Neural progenitor cell (in vitro differentiated cells): ENCODE data around the gene GADL1. TPM values are rescaled to one million over a fixed set of nuclear protein-coding genes. Genes with fewer than 3 reads are reported as not detected.

Experiments
- DNase-seq: peaks from one replicate; pipeline ENCODE4 v3.0.0-alpha.2; 2016; ENCODE audit warnings: low spot score
- H2AFZ ChIP-seq: fragments of 200-600 bp; sonication (generic); replicated peaks from 2 replicates; pipeline ENCODE4 v1.6.1; 2016; ENCODE audit warnings: antibody characterized with exemption
- H3F3A ChIP-seq: fragments of 200-600 bp; sonication (generic); 2 replicates; pipeline ENCODE4 v1.6.1; 2016; ENCODE audit warnings: antibody characterized with exemption, low read depth
- H3K27ac ChIP-seq: fragments of 200-600 bp; sonication (generic); 2 replicates; pipeline ENCODE4 v1.5.1; 2016; ENCODE audit warnings: mild to moderate bottlenecking
- H3K27me3 ChIP-seq: fragments of 200-600 bp; sonication (generic); 2 replicates; pipeline ENCODE4 v1.6.1; 2016; ENCODE audit warnings: mild to moderate bottlenecking, moderate library complexity
- H3K36me3 ChIP-seq: fragments of 200-600 bp; sonication (generic); 2 replicates; pipeline ENCODE4 v1.5.1; 2016
- H3K4me1 ChIP-seq: fragments of 200-600 bp; sonication (generic); 2 replicates; pipeline ENCODE4 v1.6.1; 2016; ENCODE audit warnings: mixed run types
- H3K4me2 ChIP-seq: fragments of 200-600 bp; sonication (generic); 2 replicates; pipeline ENCODE4 v1.6.1; 2016
- H3K4me3 ChIP-seq: fragments of 200-600 bp; sonication (generic); 2 replicates; pipeline ENCODE4 v1.5.1; 2016
- H3K79me2 ChIP-seq: fragments of 200-600 bp; sonication (generic); 2 replicates; pipeline ENCODE4 v1.6.1; 2016; ENCODE audit warnings: low read depth
- H3K9ac ChIP-seq: fragments of 200-600 bp; sonication (generic); 2 replicates; pipeline ENCODE4 v1.6.1; 2016
- H3K9me3 ChIP-seq: fragments of 200-600 bp; sonication (generic); 2 replicates; pipeline ENCODE4 v1.5.1; 2016; ENCODE audit warnings: low read depth
- H4K20me1 ChIP-seq: fragments of 200-600 bp; sonication (generic); 2 replicates; pipeline ENCODE4 v1.6.1; 2016; ENCODE audit warnings: low read depth
- H3K27ac Mint-ChIP-seq: 3 replicates; pipeline ENCODE4 v1.8.0; 2021; ENCODE audit warnings: mixed read lengths
- H3K27me3 Mint-ChIP-seq: 2 replicates; pipeline ENCODE4 v1.8.0; 2022; ENCODE audit warnings: low read depth, mild to moderate bottlenecking, inconsistent platforms, moderate library complexity, mixed read lengths; ENCODE audit not compliant: insufficient read depth
- H3K36me3 Mint-ChIP-seq: 3 replicates; pipeline ENCODE4 v1.8.0; 2021; ENCODE audit warnings: mixed read lengths
- H3K4me1 Mint-ChIP-seq: 3 replicates; pipeline ENCODE4 v1.8.0; 2021; ENCODE audit warnings: mixed read lengths
- H3K4me3 Mint-ChIP-seq: 3 replicates; pipeline ENCODE4 v1.8.0; 2021; ENCODE audit warnings: mild to moderate bottlenecking, moderate library complexity, mixed read lengths
- H3K9me3 Mint-ChIP-seq: 3 replicates; pipeline ENCODE4 v1.8.0; 2020; ENCODE audit warnings: mixed read lengths
- CTCF ChIP-seq: fragments of 200-600 bp; sonication (generic); IDR thresholded peaks from 2 replicates; pipeline ENCODE4 v1.5.1; 2017; ENCODE audit warnings: antibody characterized with exemption, mild to moderate bottlenecking
- EZH2 ChIP-seq: fragments of 200-600 bp; sonication (generic); IDR thresholded peaks from 2 replicates; pipeline ENCODE4 v1.6.1; 2017; ENCODE audit warnings: antibody characterized with exemption, mild to moderate bottlenecking, moderate library complexity
- EZH2phosphoT487 ChIP-seq: fragments of 200-600 bp; sonication (generic); IDR thresholded peaks from 2 replicates; pipeline ENCODE4 v1.6.1; 2017; ENCODE audit warnings: antibody characterized with exemption
- total RNA-seq: library from RNA; depleted of rRNA; stranded (reverse); fragments of >200 nt; gene quantifications from 2 replicates; pipeline ENCODE4 v1.2.3, GENCODE V29; 2015; ENCODE audit warnings: low replicate concordance

Gene GADL1
- total RNA-seq, 1 donor from 2014 or later, result not detected

DNA sequence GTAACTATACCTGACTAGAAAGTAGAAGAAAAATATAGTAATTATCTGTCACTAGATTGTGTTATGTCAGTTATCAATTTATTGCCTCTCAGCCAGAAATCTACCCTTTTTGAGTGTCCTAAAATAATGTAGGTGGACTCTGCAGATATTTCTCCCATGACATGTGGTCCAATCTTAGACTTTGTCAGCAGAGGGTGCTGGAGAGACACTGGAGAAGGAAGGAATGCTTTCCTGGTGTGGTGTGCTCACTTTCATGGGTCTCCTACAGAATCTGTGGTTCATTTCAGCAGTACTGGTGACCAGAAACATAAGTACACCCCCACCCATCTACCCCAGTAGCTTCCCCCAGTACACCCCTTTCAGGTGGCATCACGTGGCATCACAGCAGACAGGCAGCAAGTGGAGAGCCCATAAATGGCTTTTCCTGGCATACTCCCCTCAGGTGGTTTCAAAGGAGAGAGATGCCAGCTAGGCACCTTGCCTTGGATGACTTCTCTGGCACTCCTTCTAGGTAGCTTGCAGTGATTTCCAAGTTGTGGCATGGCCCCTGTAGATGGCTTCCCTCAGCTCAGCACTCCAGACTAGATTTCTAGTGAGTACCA lies 114.7 kb downstream of the GADL1 start:
- Histone ChIP-seq H3K27me3 (no peaks in the 10 kb centered on the region), H3K36me3 (no peaks in the 10 kb centered on the region), H2AFZ (no peak overlapping the region), H3K9me3 (no peaks in the 10 kb centered on the region), H3K27ac (no peak overlapping the region), H3F3A (no peaks in the 10 kb centered on the region), H4K20me1 (no peaks in the 10 kb centered on the region), H3K4me1 (no peaks in the 10 kb centered on the region), H3K4me2 (no peak overlapping the region), H3K4me3 (no peak overlapping the region), H3K79me2 (no peaks in the 10 kb centered on the region), H3K9ac (no peak overlapping the region)
- peak; percentile 49 for DNase-seq
- no peaks in the 10 kb centered on the region for H3K36me3 Mint-ChIP-seq
- no peak for TF ChIP-seq EZH2phosphoT487
- TF ChIP-seq EZH2, result no peak
- peak; percentile 57 for TF ChIP-seq CTCF
- no peaks in the 10 kb centered on the region for H3K9me3 Mint-ChIP-seq
- peaks cover 4% of the 10 kb centered on the region for H3K4me1 Mint-ChIP-seq
- peaks cover 5% of the 10 kb centered on the region for H3K27me3 Mint-ChIP-seq
- H3K4me3 Mint-ChIP-seq, result no peak overlapping the region
- no peak overlapping the region for H3K27ac Mint-ChIP-seq

GRCh38 chr3:30778933-30779332 lies 115.5 kb downstream of the GADL1 start:
- Mint-ChIP-seq H3K9me3 (no peaks in the 10 kb centered on the region), H3K4me3 (no peak overlapping the region), H3K36me3 (no peaks in the 10 kb centered on the region), H3K27ac (no peak overlapping the region), H3K27me3 (peaks cover 5% of the 10 kb centered on the region), H3K4me1 (peaks cover 4% of the 10 kb centered on the region)
- H3K4me1 ChIP-seq, result no peaks in the 10 kb centered on the region
- H3K9me3 ChIP-seq, result no peaks in the 10 kb centered on the region
- no peaks in the 10 kb centered on the region for H4K20me1 ChIP-seq
- no peak overlapping the region for H2AFZ ChIP-seq
- H3F3A ChIP-seq, result no peaks in the 10 kb centered on the region
- H3K27ac ChIP-seq, result no peak overlapping the region
- H3K9ac ChIP-seq, result no peak overlapping the region
- H3K4me3 ChIP-seq, result no peak overlapping the region
- no peaks in the 10 kb centered on the region for H3K27me3 ChIP-seq
- no peaks in the 10 kb centered on the region for H3K36me3 ChIP-seq
- no peak for TF ChIP-seq CTCF
- no peak overlapping the region for H3K4me2 ChIP-seq
- no peaks in the 10 kb centered on the region for H3K79me2 ChIP-seq
- DNase-seq, result no peak

DNA sequence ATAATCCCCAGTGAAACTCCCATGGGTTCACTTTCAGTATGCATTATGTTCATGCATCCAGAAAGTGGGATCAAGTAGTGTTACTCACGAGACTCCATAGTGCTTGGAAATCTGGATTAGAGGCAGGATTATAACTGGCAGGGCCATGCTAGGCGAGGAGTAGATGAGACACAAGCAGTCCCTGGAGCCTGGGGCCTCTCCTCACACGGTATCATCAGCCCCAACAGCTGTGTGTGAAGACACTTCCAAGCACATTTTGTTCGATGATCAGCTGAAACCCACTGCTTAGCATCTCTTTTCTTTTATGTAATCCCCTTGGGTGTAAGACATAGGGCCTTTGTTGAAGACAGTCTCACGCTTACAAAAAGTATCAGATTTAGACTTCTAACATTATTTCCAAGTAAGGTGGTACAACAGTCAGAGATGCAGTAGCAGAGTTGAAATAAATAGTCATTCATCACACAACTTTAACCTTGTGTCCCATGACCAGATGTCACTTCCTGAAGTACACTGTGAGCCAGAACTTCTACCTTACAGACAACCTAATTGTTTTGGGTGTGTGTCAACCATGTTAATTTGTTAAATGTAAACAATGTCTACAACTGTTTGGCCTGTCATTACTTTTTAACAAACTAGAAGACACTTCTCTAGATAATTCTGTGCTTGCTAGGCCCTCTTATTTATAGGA lies 116.9 kb downstream of the GADL1 start:
- no peaks in the 10 kb centered on the region for H3K4me1 ChIP-seq
- H2AFZ ChIP-seq, result no peak overlapping the region
- no peaks in the 10 kb centered on the region for H3K79me2 ChIP-seq
- no peak overlapping the region for H3K4me3 Mint-ChIP-seq
- H3K36me3 Mint-ChIP-seq, result no peaks in the 10 kb centered on the region
- no peaks in the 10 kb centered on the region for H3K9me3 ChIP-seq
- no peak overlapping the region for H3K27ac ChIP-seq
- no peak overlapping the region for H3K9ac ChIP-seq
- peaks cover 4% of the 10 kb centered on the region for H3K4me1 Mint-ChIP-seq
- H3K4me3 ChIP-seq, result no peak overlapping the region
- TF ChIP-seq CTCF (no peak), EZH2phosphoT487 (no peak)
- H3F3A ChIP-seq, result no peaks in the 10 kb centered on the region
- no peaks in the 10 kb centered on the region for H3K9me3 Mint-ChIP-seq
- H3K4me2 ChIP-seq, result no peak overlapping the region
- H4K20me1 ChIP-seq, result no peaks in the 10 kb centered on the region
- peaks cover 5% of the 10 kb centered on the region for H3K27me3 Mint-ChIP-seq
- no peak for DNase-seq
- no peak overlapping the region for H3K27ac Mint-ChIP-seq
- H3K27me3 ChIP-seq, result no peaks in the 10 kb centered on the region
- H3K36me3 ChIP-seq, result no peaks in the 10 kb centered on the region
